ENCODE data around the gene KCTD8. TPM values are rescaled to one million over a fixed set of nuclear protein-coding genes. Genes with fewer than 3 reads are reported as not detected.

The KCTD8 gene
- total RNA-seq, 1 experiment from 2014 or later = 1.4 TPM

DNA sequence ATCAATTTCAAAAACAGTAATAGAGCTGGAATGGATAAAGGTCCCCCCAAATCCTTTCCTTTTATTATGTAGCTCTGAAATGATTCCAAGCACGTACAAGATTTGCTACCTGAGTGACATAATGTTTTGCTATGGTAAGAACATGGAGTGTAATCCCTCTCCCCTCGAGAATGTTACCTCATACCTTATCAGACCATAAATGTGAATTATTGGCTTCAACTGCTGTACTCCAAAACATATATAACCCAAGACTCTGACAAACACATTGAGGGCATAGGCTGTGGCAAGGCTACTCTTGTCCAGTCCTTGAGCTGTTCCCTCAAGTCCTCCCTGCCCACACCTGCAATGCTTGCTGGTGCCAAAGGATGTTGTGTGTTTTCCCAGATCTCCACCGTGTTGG lies 286.9 kb downstream of the KCTD8 start:
- H3K4me3 ChIP-seq (ENCODE audit: insufficient read depth, low read depth, low read length) = no peak overlapping the region
- DNase-seq = no peak
- no peaks in the 10 kb centered on the region for H3K36me3 ChIP-seq (replicated peaks; ENCODE audit: control insufficient read depth, insufficient read depth, low read length)
- no peaks in the 10 kb centered on the region for H3K27me3 ChIP-seq (ENCODE audit: control insufficient read depth, insufficient read depth, low read length)

GRCh38 chr4:44160776-44161367 lies 287.7 kb downstream of the KCTD8 start:
- Histone ChIP-seq H3K36me3 (replicated peaks; ENCODE audit: control insufficient read depth, insufficient read depth, low read length) (no peaks in the 10 kb centered on the region), H3K4me3 (ENCODE audit: insufficient read depth, low read depth, low read length) (no peak overlapping the region), H3K27me3 (ENCODE audit: control insufficient read depth, insufficient read depth, low read length) (no peaks in the 10 kb centered on the region)
- DNase-seq = no peak

DNA sequence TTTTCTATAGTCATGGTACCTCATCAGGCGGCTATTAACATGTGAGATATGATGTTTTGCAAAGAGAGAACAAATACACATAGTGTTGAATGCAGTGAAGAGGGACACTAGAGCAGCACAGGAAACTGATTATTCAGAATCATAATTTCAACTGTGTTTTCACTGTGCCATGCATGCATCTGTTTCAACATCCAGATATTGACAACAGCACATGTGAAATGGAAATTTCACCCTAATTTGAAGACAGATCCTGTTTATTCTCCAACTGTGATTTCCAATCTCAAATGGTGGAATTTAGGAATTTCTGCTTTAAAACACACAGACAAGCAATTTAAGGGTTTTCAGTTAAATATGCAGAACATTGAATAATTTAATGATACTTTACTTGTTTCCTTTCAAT lies 288.6 kb downstream of the KCTD8 start:
- no peaks in the 10 kb centered on the region for H3K36me3 ChIP-seq (replicated peaks; ENCODE audit: control insufficient read depth, insufficient read depth, low read length)
- no peak for DNase-seq
- H3K27me3 ChIP-seq (ENCODE audit: control insufficient read depth, insufficient read depth, low read length) = no peaks in the 10 kb centered on the region
- no peak overlapping the region for H3K4me3 ChIP-seq (ENCODE audit: insufficient read depth, low read depth, low read length)

DNA sequence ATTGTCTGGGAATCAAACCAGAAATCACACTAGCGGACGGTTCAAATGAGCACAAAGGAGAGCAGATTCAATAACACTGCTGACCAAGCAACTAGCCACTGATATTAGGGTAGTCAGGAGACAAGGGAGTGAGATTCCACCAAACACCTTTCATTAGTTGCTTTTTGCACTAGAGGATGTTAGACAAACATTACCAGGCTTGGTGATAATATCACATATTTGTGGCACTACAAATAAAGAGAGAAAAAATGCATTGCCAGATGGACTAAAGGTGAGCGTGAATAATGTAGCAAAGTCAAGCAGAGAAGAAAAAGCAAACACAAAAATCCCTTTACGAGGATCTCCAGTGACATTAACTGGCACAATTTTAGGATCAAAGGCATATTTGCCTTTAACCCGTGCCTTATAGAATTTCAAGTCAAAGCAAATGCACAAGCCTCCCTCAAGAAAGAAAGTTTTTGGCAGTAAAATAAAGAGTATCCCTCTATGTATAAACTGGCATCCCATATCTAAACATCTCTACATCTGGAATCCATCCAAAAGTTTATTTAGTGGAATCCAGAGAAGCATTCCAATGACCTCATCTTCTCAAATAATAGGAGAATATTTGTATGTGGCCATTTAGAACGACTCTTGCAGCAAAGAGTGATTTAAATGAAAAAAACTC lies 290.9 kb downstream of the KCTD8 start:
- no peaks in the 10 kb centered on the region for H3K36me3 ChIP-seq (replicated peaks; ENCODE audit: control insufficient read depth, insufficient read depth, low read length)
- H3K27me3 ChIP-seq (ENCODE audit: control insufficient read depth, insufficient read depth, low read length) = no peaks in the 10 kb centered on the region
- no peak for DNase-seq
- H3K4me3 ChIP-seq (ENCODE audit: insufficient read depth, low read depth, low read length) = no peak overlapping the region

DNA sequence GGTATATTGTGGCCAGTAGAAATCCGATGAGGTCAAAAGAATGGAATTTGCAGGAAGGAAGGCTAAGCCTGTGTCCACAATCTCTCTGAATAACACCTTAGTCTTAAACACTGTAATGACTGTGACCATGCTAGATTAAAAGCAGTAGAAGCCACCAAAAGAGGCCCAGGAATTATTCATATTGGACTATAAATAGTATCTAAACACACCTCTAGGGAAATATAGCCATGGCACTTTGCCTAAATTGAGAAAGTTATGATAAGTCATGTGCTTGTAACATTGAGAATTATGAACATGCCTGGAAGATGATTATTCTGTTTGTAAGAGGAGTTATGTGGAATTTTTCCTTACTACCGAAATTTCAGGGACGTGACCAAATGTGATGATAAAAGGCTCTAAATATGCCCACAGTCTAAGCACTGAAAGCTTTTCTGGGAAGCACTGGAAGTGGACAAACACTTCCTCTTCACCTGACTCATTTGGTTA lies 298.5 kb downstream of the KCTD8 start:
- no peaks in the 10 kb centered on the region for H3K36me3 ChIP-seq (replicated peaks; ENCODE audit: control insufficient read depth, insufficient read depth, low read length)
- no peak overlapping the region for H3K4me3 ChIP-seq (ENCODE audit: insufficient read depth, low read depth, low read length)
- no peaks in the 10 kb centered on the region for H3K27me3 ChIP-seq (ENCODE audit: control insufficient read depth, insufficient read depth, low read length)
- no peak for DNase-seq

DNA sequence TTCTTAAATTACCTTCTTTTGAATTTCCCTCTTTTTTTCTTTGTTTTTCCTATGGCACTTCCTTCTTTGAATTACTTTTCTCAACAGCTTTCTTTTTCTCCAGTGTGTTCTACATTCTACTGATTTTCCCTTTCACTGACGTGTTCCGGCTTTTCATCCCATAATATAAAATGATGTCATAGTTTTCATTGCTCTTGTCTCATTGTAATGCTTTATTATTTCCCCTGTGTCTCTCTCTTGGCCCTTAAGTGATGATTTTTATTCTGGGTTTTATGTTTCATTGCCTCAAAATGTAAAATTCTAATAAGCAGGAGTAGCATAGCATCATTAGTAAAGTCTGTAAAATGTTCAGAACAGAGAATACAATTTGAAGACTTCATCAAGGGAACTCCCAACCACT lies 299.3 kb downstream of the KCTD8 start:
- no peak for DNase-seq
- Histone ChIP-seq H3K27me3 (ENCODE audit: control insufficient read depth, insufficient read depth, low read length) (no peaks in the 10 kb centered on the region), H3K36me3 (replicated peaks; ENCODE audit: control insufficient read depth, insufficient read depth, low read length) (no peaks in the 10 kb centered on the region), H3K4me3 (ENCODE audit: insufficient read depth, low read depth, low read length) (no peak overlapping the region)

- H3K4me3 ChIP-seq (ENCODE audit: insufficient read depth, low read depth, low read length) = no peak overlapping the region
- DNase-seq = no peak
- no peaks in the 10 kb centered on the region for H3K36me3 ChIP-seq (replicated peaks; ENCODE audit: control insufficient read depth, insufficient read depth, low read length)
- H3K27me3 ChIP-seq (ENCODE audit: control insufficient read depth, insufficient read depth, low read length) = no peaks in the 10 kb centered on the region
Observed at GRCh38 chr4:44147571-44148075, 301.0 kb downstream of the KCTD8 start.

- Histone ChIP-seq H3K36me3 (replicated peaks; ENCODE audit: control insufficient read depth, insufficient read depth, low read length) (no peaks in the 10 kb centered on the region), H3K4me3 (ENCODE audit: insufficient read depth, low read depth, low read length) (no peak overlapping the region), H3K27me3 (ENCODE audit: control insufficient read depth, insufficient read depth, low read length) (no peaks in the 10 kb centered on the region)
- DNase-seq = no peak
Observed at GRCh38 chr4:44146516-44146915, 302.1 kb downstream of the KCTD8 start.

- DNase-seq = no peak
- H3K36me3 ChIP-seq (replicated peaks; ENCODE audit: control insufficient read depth, insufficient read depth, low read length) = no peaks in the 10 kb centered on the region
- no peaks in the 10 kb centered on the region for H3K27me3 ChIP-seq (ENCODE audit: control insufficient read depth, insufficient read depth, low read length)
- H3K4me3 ChIP-seq (ENCODE audit: insufficient read depth, low read depth, low read length) = no peak overlapping the region
Observed at GRCh38 chr4:44145868-44146267, 302.7 kb downstream of the KCTD8 start.

GRCh38 chr4:44132526-44132925 lies 316.1 kb downstream of the KCTD8 start:
- no peaks in the 10 kb centered on the region for H3K36me3 ChIP-seq (replicated peaks; ENCODE audit: control insufficient read depth, insufficient read depth, low read length)
- H3K4me3 ChIP-seq (ENCODE audit: insufficient read depth, low read depth, low read length) = no peak overlapping the region
- no peaks in the 10 kb centered on the region for H3K27me3 ChIP-seq (ENCODE audit: control insufficient read depth, insufficient read depth, low read length)
- DNase-seq = no peak

Other genes with a start within 250 kb of the KCTD8 start
- gene YIPF7, start 202.8 kb upstream of the KCTD8 start, total RNA-seq (2014; rRNA removed; shearing (Covaris generic)) = not detected in 2 replicates
- gene GUF1, start 229.6 kb upstream of the KCTD8 start, total RNA-seq (2014; rRNA removed; shearing (Covaris generic)) = 21.9 and 30.4 TPM in 2 replicates

Data from H7 (cell line).